RWPE1 (cell line): ENCODE measurements around the gene CDYL2.

Experiments
- CTCF ChIA-PET: fragments of 350-600 bp; sonication (Branson Sonifier 250); formaldehyde crosslinking; extraction: SDS; loops from one replicate; lab custom pipeline; 2021; lab: Yijun Ruan, JAX
- POLR2A ChIA-PET: fragments of 400-600 bp; formaldehyde crosslinking; extraction: SDS; loops from one replicate; lab custom pipeline; 2020; ENCODE audit warnings: antibody characterized with exemption; ENCODE audit not compliant: low non-redundant PET; lab: Yijun Ruan, JAX
- DNase-seq: peaks from one replicate; pipeline ENCODE4 v3.0.0; 2012; ENCODE audit warnings: low spot score
- H3K27ac ChIP-seq: fragments of 450-650 bp; 2 replicates; pipeline ENCODE4 v1.5.1; 2017
- TF ChIP-seq, protein P1 (sequence below): fragments of 450-650 bp; conservative IDR thresholded peaks from 2 replicates; pipeline ENCODE4 v1.5.1; 2017; ENCODE audit warnings: low read depth, mild to moderate bottlenecking

Gene CDYL2

DNA sequence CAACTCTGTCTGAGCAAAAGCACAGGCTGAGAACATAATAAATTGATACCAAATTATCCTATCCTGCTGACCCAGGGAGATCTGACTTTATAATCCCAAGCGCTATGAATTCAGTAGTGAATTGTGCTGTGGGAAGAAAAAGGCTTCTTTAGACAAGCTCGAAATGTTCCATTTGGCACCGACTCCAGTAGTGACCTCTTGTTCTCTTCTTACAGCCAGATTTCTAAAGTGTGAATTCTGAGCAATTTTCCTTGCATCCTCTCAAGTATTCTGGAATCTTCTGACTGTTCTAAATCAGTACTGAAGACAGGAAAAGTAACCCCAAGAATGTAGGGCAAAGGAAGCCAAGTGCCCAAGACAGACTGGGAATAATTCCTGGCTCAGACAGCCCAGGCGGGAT is 58.2 kb downstream of the CDYL2 start:
- ChIA-PET CTCF (no interaction called here), POLR2A (no interaction called here)
- no peak for DNase-seq
- H3K27ac ChIP-seq: no peak overlapping the region
- TF ChIP-seq, protein P1, sequence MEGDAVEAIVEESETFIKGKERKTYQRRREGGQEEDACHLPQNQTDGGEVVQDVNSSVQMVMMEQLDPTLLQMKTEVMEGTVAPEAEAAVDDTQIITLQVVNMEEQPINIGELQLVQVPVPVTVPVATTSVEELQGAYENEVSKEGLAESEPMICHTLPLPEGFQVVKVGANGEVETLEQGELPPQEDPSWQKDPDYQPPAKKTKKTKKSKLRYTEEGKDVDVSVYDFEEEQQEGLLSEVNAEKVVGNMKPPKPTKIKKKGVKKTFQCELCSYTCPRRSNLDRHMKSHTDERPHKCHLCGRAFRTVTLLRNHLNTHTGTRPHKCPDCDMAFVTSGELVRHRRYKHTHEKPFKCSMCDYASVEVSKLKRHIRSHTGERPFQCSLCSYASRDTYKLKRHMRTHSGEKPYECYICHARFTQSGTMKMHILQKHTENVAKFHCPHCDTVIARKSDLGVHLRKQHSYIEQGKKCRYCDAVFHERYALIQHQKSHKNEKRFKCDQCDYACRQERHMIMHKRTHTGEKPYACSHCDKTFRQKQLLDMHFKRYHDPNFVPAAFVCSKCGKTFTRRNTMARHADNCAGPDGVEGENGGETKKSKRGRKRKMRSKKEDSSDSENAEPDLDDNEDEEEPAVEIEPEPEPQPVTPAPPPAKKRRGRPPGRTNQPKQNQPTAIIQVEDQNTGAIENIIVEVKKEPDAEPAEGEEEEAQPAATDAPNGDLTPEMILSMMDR: no peak

DNA sequence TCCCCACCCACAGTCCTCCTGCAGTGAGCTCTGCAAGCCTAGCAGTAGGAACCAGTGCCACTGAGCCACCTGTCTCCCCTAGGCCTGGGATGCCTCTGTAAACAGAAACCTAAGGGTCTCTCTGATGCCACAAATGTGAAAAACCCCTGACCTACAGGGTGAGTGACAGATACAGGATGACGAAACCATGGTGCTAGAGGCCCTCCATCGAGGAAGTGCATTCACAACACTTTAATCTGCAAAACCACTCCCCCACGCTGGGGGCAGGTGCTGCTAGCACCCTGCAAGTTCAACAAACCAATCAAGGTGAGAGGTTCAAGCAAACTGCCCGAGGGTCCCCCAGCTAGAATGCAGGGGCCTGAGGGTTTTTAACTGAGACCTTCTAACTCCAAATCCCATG is 59.5 kb downstream of the CDYL2 start:
- TF ChIP-seq, protein P1: no peak
- DNase-seq: no peak
- POLR2A ChIA-PET: no interaction called here
- H3K27ac ChIP-seq: no peak overlapping the region
- CTCF ChIA-PET: no interaction called here

DNA sequence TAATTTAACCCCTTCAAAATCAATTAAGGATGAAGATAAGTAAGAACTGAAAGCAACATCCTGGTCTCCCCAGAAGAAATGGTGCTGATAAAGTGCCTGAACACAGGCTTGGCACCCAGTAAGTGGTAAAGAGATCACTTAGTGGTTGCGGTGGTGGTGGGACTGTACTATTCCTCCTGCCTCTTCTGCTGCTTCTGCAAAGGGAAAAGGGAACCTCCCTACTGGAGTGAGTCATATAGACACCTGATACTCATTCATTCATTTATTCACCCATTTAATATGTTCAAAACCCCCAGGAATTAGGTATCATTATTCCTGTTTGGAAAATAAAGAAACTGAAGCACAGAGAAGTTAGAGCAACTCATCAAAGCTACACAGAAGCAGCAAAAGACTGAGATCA is 60.6 kb downstream of the CDYL2 start:
- TF ChIP-seq, protein P1: no peak
- DNase-seq: no peak
- POLR2A ChIA-PET: no interaction called here
- no peak overlapping the region for H3K27ac ChIP-seq
- CTCF ChIA-PET: no interaction called here

DNA sequence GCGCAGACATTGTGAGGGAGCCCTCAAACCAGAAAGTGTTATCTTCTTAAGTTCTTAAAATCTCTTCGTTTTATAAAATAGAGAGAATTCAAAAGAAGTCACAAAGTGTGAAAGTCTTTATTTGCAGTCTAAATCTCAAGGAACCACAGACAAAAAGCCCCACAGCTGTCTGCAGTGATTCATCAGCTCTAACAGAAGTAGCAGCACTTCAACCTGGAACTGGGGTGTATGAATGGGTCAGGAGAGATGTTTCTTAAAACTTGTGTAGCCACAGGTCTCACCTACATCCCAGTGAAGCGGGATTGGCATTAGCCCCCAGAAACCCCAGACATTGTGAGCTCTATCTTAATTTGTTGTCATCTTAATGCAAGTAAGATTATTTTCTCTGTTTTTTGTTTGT is 61.1 kb downstream of the CDYL2 start:
- ChIA-PET POLR2A (no interaction called here), CTCF (no interaction called here)
- no peak for DNase-seq
- TF ChIP-seq, protein P1: no peak
- H3K27ac ChIP-seq: no peak overlapping the region

DNA sequence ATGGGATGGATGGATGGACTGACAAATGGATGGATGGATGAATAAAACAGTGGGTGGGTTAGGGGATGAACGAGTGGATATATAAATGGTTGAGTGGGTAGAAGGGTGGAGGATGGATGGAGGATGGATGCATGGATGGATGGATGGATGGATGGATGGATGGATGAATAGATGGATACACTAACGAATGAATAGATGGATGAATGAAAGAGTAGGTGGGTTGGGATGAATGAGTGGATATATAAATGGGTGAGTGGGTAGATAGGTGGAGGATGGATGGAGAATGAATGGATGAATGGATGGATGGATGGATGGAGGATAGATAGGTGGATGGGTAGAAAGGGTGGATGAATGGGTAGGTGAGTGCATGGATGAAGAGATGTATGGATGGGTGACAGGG is 62.1 kb downstream of the CDYL2 start:
- ChIA-PET POLR2A (no interaction called here), CTCF (no interaction called here)
- DNase-seq: no peak
- no peak overlapping the region for H3K27ac ChIP-seq
- TF ChIP-seq, protein P1: no peak

DNA sequence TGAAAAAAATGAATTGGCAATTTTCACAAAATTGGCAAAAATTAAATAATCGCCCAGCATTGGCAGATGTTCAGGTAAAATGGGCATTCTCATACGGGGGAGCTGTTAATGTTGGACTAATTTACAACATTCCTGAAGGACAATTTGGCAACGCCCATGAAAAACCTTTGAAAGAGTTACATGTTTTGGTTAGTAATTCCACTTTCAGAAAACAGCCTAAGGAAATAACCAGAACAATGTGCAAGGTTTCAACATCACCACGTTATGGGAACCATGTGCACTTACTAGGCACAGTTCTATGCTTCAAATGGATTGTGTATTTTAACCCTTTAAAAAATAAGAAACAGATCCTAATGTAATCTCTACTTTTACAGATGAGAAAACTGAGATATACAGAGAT is 62.7 kb downstream of the CDYL2 start:
- no peak for DNase-seq
- POLR2A ChIA-PET: no interaction called here
- CTCF ChIA-PET: no interaction called here
- TF ChIP-seq, protein P1: no peak
- H3K27ac ChIP-seq: no peak overlapping the region

DNA sequence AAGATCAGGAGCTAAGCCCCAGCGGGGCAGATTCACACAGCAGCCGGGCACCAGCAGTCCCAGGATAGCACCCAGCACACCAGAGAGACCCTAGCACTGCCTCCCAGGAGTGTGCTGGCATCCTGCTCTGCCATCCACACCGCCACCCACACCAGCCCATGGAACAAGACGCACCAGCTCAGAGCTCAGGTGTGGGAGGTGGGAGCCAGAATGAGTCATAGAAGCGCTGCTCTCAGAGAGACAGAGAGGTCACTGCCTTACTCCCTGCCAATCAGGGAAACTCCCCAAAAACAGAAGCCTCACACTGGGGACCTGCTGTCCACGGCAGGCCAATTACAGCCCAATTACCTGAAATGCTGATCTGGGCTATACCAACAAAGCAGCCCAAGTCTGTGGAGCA is 64.9 kb downstream of the CDYL2 start:
- CTCF ChIA-PET: no interaction called here
- POLR2A ChIA-PET: no interaction called here
- H3K27ac ChIP-seq: no peak overlapping the region
- TF ChIP-seq, protein P1: no peak
- DNase-seq: no peak
